Measurements from ENCODE around the gene KCND3. TPM values are rescaled to one million over a fixed set of nuclear protein-coding genes. Genes with fewer than 3 reads are reported as not detected.

KCND3 gene
- total RNA-seq, 1 experiment from 2014 or later: 0.15 TPM

- no peak overlapping the region for H2BK15ac ChIP-seq (ENCODE audit: low read depth, low read length)
- no peaks in the 10 kb centered on the region for H3K79me1 ChIP-seq (ENCODE audit: insufficient read depth, low read depth, low read length, poor library complexity, severe bottlenecking)
- DNase-seq: no peak
- no peaks in the 10 kb centered on the region for H3K9me3 ChIP-seq (ENCODE audit: control insufficient read depth, low read depth, low read length)
- H3K79me2 ChIP-seq (ENCODE audit: insufficient read depth, low read length): no peaks in the 10 kb centered on the region
- H3K27ac ChIP-seq (ENCODE audit: insufficient read length, low read depth, low read length): no peak overlapping the region
- H4K8ac ChIP-seq (replicated peaks; ENCODE audit: insufficient read length, low read depth, low read length): no peak overlapping the region
- H3K23me2 ChIP-seq (ENCODE audit: insufficient read length, low read depth, low read length, poor library complexity, severe bottlenecking): no peaks in the 10 kb centered on the region
- no peak overlapping the region for H4K91ac ChIP-seq (ENCODE audit: insufficient read length, low read depth, low read length)
- Mint-ChIP-seq H3K4me3 (no peak overlapping the region), H3K27ac (no peak overlapping the region; a peak in 1 of 7 replicates), H3K4me1 (peaks cover 21 to 25% of the 10 kb centered on the region in 2 experiments), H3K9me3 (no peaks in the 10 kb centered on the region), H3K36me3 (ENCODE audit: insufficient read depth in 1 of 3, low read depth in 3 of 3) (no peaks in the 10 kb centered on the region), H3K27me3 (ENCODE audit: low read depth) (peaks cover 5% of the 10 kb centered on the region)
- H4K5ac ChIP-seq (ENCODE audit: insufficient read length, low read depth, low read length): no peak overlapping the region
- H3K4me2 ChIP-seq (ENCODE audit: insufficient read depth, insufficient read length, low read length): no peak overlapping the region
- no peak overlapping the region for H2BK12ac ChIP-seq (ENCODE audit: insufficient read length, low read depth, low read length)
- no peak for TF ChIP-seq CTCF (conservative IDR thresholded peaks at IDR 0.05)
- no peak overlapping the region for H3K9ac ChIP-seq (ENCODE audit: extremely low read depth, insufficient read length, low read length)
- no peaks in the 10 kb centered on the region for H4K20me1 ChIP-seq (ENCODE audit: control insufficient read depth, insufficient read depth, insufficient read length)
- H3T11ph ChIP-seq (ENCODE audit: low read length): no peak overlapping the region
- no peak overlapping the region for H3K14ac ChIP-seq (ENCODE audit: insufficient read depth, low read length)
- H3K56ac ChIP-seq (ENCODE audit: insufficient read length, low read depth, low read length): no peak overlapping the region
- peaks cover 6% of the 10 kb centered on the region; the same call in 1 of the 2 replicates for H3K4me1 ChIP-seq (ENCODE audit: insufficient read depth, low read length)
- H3K23ac ChIP-seq (ENCODE audit: insufficient read length, low read depth, low read length): no peak overlapping the region
- H2AFZ ChIP-seq (ENCODE audit: low read length): no peak overlapping the region
- WGBS (ENCODE audit: extremely low coverage, insufficient read length, low lambda C conversion rate): no CpG with 5 or more reads among the region's 10 CpGs
- H2BK5ac ChIP-seq (ENCODE audit: insufficient read length, low read length): no peak overlapping the region
- H3K27me3 ChIP-seq (ENCODE audit: insufficient read depth, low read length): no peaks in the 10 kb centered on the region
- H2BK120ac ChIP-seq (ENCODE audit: low read depth, low read length, poor library complexity, severe bottlenecking): no peak overlapping the region
- no peak overlapping the region for H2BK20ac ChIP-seq (ENCODE audit: low read depth, low read length, poor library complexity, severe bottlenecking)
- H3K18ac ChIP-seq (ENCODE audit: insufficient read length, low read depth, low read length): no peak overlapping the region
- no peak overlapping the region for H3K4ac ChIP-seq (ENCODE audit: low read depth, low read length)
- H2AK5ac ChIP-seq (ENCODE audit: insufficient read length, low read length): no peak overlapping the region
Observed at GRCh38 chr1:111847466-111847865, 142.0 kb downstream of the KCND3 start.

Measured in H9 (cell line).